ENCODE measurements around the gene PFDN4.

Gene PFDN4

GRCh38 chr20:54172856-54173652, 34.8 kb upstream of the PFDN4 start (continued):
- TF ChIP-seq ZBTB26 (tag by site-specific recombination; optimal IDR thresholded peaks at IDR 0.05) = peak; percentile 95
- TF ChIP-seq SP2 (tag by site-specific recombination; IDR thresholded peaks at IDR 0.05) = peak; percentile 55
- TF ChIP-seq ZEB2 (tag by site-specific recombination; IDR thresholded peaks at IDR 0.05) = peak; percentile 50; the same call in 1 of the 2 replicates
- TF ChIP-seq, protein P1, sequence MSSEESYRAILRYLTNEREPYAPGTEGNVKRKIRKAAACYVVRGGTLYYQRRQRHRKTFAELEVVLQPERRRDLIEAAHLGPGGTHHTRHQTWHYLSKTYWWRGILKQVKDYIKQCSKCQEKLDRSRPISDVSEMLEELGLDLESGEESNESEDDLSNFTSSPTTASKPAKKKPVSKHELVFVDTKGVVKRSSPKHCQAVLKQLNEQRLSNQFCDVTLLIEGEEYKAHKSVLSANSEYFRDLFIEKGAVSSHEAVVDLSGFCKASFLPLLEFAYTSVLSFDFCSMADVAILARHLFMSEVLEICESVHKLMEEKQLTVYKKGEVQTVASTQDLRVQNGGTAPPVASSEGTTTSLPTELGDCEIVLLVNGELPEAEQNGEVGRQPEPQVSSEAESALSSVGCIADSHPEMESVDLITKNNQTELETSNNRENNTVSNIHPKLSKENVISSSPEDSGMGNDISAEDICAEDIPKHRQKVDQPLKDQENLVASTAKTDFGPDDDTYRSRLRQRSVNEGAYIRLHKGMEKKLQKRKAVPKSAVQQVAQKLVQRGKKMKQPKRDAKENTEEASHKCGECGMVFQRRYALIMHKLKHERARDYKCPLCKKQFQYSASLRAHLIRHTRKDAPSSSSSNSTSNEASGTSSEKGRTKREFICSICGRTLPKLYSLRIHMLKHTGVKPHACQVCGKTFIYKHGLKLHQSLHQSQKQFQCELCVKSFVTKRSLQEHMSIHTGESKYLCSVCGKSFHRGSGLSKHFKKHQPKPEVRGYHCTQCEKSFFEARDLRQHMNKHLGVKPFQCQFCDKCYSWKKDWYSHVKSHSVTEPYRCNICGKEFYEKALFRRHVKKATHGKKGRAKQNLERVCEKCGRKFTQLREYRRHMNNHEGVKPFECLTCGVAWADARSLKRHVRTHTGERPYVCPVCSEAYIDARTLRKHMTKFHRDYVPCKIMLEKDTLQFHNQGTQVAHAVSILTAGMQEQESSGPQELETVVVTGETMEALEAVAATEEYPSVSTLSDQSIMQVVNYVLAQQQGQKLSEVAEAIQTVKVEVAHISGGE (tag by site-specific recombination; conservative IDR thresholded peaks at IDR 0.05; ENCODE audit: low read depth) = no peak
- no peak for TF ChIP-seq ZNF18 (tag by site-specific recombination; IDR thresholded peaks at IDR 0.05)
- peak; percentile 74; the same call in 1 of the 2 replicates for TF ChIP-seq ZNF341 (tag by site-specific recombination; IDR thresholded peaks at IDR 0.05; ENCODE audit: low read depth)
- peak; percentile 64; the same call in 1 of the 2 replicates for TF ChIP-seq SCRT2 (tag by site-specific recombination; IDR thresholded peaks at IDR 0.05)
- peak; percentile 62; the same call in 1 of the 2 replicates for TF ChIP-seq ZNF777 (tag by site-specific recombination; IDR thresholded peaks at IDR 0.05; ENCODE audit: borderline replicate concordance)
- TF ChIP-seq, protein P2, sequence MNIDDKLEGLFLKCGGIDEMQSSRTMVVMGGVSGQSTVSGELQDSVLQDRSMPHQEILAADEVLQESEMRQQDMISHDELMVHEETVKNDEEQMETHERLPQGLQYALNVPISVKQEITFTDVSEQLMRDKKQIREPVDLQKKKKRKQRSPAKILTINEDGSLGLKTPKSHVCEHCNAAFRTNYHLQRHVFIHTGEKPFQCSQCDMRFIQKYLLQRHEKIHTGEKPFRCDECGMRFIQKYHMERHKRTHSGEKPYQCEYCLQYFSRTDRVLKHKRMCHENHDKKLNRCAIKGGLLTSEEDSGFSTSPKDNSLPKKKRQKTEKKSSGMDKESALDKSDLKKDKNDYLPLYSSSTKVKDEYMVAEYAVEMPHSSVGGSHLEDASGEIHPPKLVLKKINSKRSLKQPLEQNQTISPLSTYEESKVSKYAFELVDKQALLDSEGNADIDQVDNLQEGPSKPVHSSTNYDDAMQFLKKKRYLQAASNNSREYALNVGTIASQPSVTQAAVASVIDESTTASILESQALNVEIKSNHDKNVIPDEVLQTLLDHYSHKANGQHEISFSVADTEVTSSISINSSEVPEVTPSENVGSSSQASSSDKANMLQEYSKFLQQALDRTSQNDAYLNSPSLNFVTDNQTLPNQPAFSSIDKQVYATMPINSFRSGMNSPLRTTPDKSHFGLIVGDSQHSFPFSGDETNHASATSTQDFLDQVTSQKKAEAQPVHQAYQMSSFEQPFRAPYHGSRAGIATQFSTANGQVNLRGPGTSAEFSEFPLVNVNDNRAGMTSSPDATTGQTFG (tag by site-specific recombination; IDR thresholded peaks at IDR 0.05; ENCODE audit: borderline replicate concordance) = no peak
- peak; percentile 64; the same call in 1 of the 2 replicates for TF ChIP-seq ZNF394 (tag by site-specific recombination; IDR thresholded peaks at IDR 0.05; ENCODE audit: borderline replicate concordance)
- no peak for TF ChIP-seq ZNF404 (tag by site-specific recombination; IDR thresholded peaks at IDR 0.05)
- TF ChIP-seq ZBTB1 (tag by site-specific recombination; IDR thresholded peaks at IDR 0.05) = no peak
- no peak for TF ChIP-seq ZBTB8A (tag by site-specific recombination; IDR thresholded peaks at IDR 0.05)
- 0 out of 2 replicates have a peak, but pooled peaks have one; percentile 33 for TF ChIP-seq ZNF785 (tag by site-specific recombination; IDR thresholded peaks at IDR 0.05)
- TF ChIP-seq GLIS2 (tag by site-specific recombination; IDR thresholded peaks at IDR 0.05) = peak; percentile 69
- TF ChIP-seq, protein P3, sequence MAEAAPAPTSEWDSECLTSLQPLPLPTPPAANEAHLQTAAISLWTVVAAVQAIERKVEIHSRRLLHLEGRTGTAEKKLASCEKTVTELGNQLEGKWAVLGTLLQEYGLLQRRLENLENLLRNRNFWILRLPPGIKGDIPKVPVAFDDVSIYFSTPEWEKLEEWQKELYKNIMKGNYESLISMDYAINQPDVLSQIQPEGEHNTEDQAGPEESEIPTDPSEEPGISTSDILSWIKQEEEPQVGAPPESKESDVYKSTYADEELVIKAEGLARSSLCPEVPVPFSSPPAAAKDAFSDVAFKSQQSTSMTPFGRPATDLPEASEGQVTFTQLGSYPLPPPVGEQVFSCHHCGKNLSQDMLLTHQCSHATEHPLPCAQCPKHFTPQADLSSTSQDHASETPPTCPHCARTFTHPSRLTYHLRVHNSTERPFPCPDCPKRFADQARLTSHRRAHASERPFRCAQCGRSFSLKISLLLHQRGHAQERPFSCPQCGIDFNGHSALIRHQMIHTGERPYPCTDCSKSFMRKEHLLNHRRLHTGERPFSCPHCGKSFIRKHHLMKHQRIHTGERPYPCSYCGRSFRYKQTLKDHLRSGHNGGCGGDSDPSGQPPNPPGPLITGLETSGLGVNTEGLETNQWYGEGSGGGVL (tag by site-specific recombination; IDR thresholded peaks at IDR 0.05) = peak; percentile 62
- TF ChIP-seq ZNF24 (tag by site-specific recombination; IDR thresholded peaks at IDR 0.05) = 0 out of 2 replicates have a peak, but pooled peaks have one; percentile 34
- TF ChIP-seq SP3 (tag by site-specific recombination; IDR thresholded peaks at IDR 0.05) = peak; percentile 31
- TF ChIP-seq ZNF2 (tag by site-specific recombination; IDR thresholded peaks at IDR 0.05) = peak; percentile 50; the same call in 1 of the 2 replicates
- peak; percentile 69 for TF ChIP-seq ZBTB20 (tag by site-specific recombination; IDR thresholded peaks at IDR 0.05)
- TF ChIP-seq ZIC2 (tag by site-specific recombination; IDR thresholded peaks at IDR 0.05) = peak; percentile 54
- TF ChIP-seq, protein P4, sequence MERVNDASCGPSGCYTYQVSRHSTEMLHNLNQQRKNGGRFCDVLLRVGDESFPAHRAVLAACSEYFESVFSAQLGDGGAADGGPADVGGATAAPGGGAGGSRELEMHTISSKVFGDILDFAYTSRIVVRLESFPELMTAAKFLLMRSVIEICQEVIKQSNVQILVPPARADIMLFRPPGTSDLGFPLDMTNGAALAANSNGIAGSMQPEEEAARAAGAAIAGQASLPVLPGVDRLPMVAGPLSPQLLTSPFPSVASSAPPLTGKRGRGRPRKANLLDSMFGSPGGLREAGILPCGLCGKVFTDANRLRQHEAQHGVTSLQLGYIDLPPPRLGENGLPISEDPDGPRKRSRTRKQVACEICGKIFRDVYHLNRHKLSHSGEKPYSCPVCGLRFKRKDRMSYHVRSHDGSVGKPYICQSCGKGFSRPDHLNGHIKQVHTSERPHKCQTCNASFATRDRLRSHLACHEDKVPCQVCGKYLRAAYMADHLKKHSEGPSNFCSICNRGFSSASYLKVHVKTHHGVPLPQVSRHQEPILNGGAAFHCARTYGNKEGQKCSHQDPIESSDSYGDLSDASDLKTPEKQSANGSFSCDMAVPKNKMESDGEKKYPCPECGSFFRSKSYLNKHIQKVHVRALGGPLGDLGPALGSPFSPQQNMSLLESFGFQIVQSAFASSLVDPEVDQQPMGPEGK (tag by site-specific recombination; IDR thresholded peaks at IDR 0.05) = peak; percentile 37
- peak; percentile 52 for TF ChIP-seq ZBTB48 (tag by site-specific recombination; IDR thresholded peaks at IDR 0.05)
- TF ChIP-seq ZNF112 (tag by site-specific recombination; IDR thresholded peaks at IDR 0.05) = no peak
- no peak for TF ChIP-seq ZNF623 (tag by site-specific recombination; IDR thresholded peaks at IDR 0.05)

Data from HEK293 (cell line).